ENCODE measurements around the gene ZSCAN10.

Gene ZSCAN10

GRCh38 chr16:3095869-3096268 is 3.2 kb downstream of the ZSCAN10 start:
- peak; percentile 70 for DNase-seq
- Histone ChIP-seq H2AFZ (ENCODE audit: low read length) (no peak overlapping the region), H3K79me2 (ENCODE audit: low read length) (no peaks in the 10 kb centered on the region), H3K9ac (ENCODE audit: low read length) (no peak overlapping the region), H3K4me1 (ENCODE audit: low read length) (peaks cover 19% of the 10 kb centered on the region), H3K27ac (ENCODE audit: low read length) (no peak overlapping the region), H3K9me2 (replicated peaks; ENCODE audit: insufficient read depth, low read length) (no peaks in the 10 kb centered on the region), H3K4me3 (ENCODE audit: low read length) (no peak overlapping the region), H3K4me2 (ENCODE audit: low read depth, low read length) (0 out of 2 replicates have a peak overlapping the region, but pooled peaks have one; percentile 5), H3F3A (ENCODE audit: insufficient read depth, low read length) (peaks cover 12% of the 10 kb centered on the region; the same call in 1 of the 2 replicates), H3K36me3 (replicated peaks; ENCODE audit: insufficient read depth, low read length) (no peaks in the 10 kb centered on the region), H3K27me3 (replicated peaks; ENCODE audit: insufficient read depth, low read length) (peaks cover 49% of the 10 kb centered on the region), H3K9me3 (replicated peaks; ENCODE audit: insufficient read depth, low read length) (no peaks in the 10 kb centered on the region), H4K20me1 (ENCODE audit: insufficient read depth, low read length) (no peaks in the 10 kb centered on the region)
- TF ChIP-seq CTCF (IDR thresholded peaks at IDR 0.05; ENCODE audit: low read length) (peak; percentile 41), EZH2 (optimal IDR thresholded peaks at IDR 0.05; ENCODE audit: low read depth, low read length) (no peak), EZH2phosphoT487 (IDR thresholded peaks at IDR 0.05; ENCODE audit: low read length) (no peak)

GRCh38 chr16:3094289-3095027 is 4.6 kb downstream of the ZSCAN10 start:
- Histone ChIP-seq H3K27ac (ENCODE audit: low read length) (peak overlapping the region; percentile 11; the same call in 1 of the 2 replicates), H3K9ac (ENCODE audit: low read length) (no peak overlapping the region), H3K27me3 (replicated peaks; ENCODE audit: insufficient read depth, low read length) (peaks cover 58% of the 10 kb centered on the region), H3K79me2 (ENCODE audit: low read length) (no peaks in the 10 kb centered on the region), H3K4me3 (ENCODE audit: low read length) (no peak overlapping the region), H3K4me1 (ENCODE audit: low read length) (peaks cover 10% of the 10 kb centered on the region), H3K9me2 (replicated peaks; ENCODE audit: insufficient read depth, low read length) (no peaks in the 10 kb centered on the region), H3K9me3 (replicated peaks; ENCODE audit: insufficient read depth, low read length) (no peaks in the 10 kb centered on the region), H3K36me3 (replicated peaks; ENCODE audit: insufficient read depth, low read length) (no peaks in the 10 kb centered on the region), H4K20me1 (ENCODE audit: insufficient read depth, low read length) (no peaks in the 10 kb centered on the region), H2AFZ (ENCODE audit: low read length) (no peak overlapping the region), H3K4me2 (ENCODE audit: low read depth, low read length) (no peak overlapping the region), H3F3A (ENCODE audit: insufficient read depth, low read length) (peaks cover 8% of the 10 kb centered on the region; the same call in 1 of the 2 replicates)
- DNase-seq = peak; percentile 54
- no peak for TF ChIP-seq EZH2phosphoT487 (IDR thresholded peaks at IDR 0.05; ENCODE audit: low read length)
- TF ChIP-seq CTCF (IDR thresholded peaks at IDR 0.05; ENCODE audit: low read length) = peak; percentile 68
- TF ChIP-seq EZH2 (optimal IDR thresholded peaks at IDR 0.05; ENCODE audit: low read depth, low read length) = no peak

- no peaks in the 10 kb centered on the region for H3K36me3 ChIP-seq (replicated peaks; ENCODE audit: insufficient read depth, low read length)
- no peaks in the 10 kb centered on the region for H3K79me2 ChIP-seq (ENCODE audit: low read length)
- no peak for DNase-seq
- no peaks in the 10 kb centered on the region for H3K9me2 ChIP-seq (replicated peaks; ENCODE audit: insufficient read depth, low read length)
- H2AFZ ChIP-seq (ENCODE audit: low read length) = no peak overlapping the region
- TF ChIP-seq EZH2 (optimal IDR thresholded peaks at IDR 0.05; ENCODE audit: low read depth, low read length) = no peak
- no peak for TF ChIP-seq CTCF (IDR thresholded peaks at IDR 0.05; ENCODE audit: low read length)
- no peak for TF ChIP-seq EZH2phosphoT487 (IDR thresholded peaks at IDR 0.05; ENCODE audit: low read length)
- peaks cover 55% of the 10 kb centered on the region for H3K27me3 ChIP-seq (replicated peaks; ENCODE audit: insufficient read depth, low read length)
- H4K20me1 ChIP-seq (ENCODE audit: insufficient read depth, low read length) = no peaks in the 10 kb centered on the region
- no peak overlapping the region for H3K4me2 ChIP-seq (ENCODE audit: low read depth, low read length)
- H3K4me3 ChIP-seq (ENCODE audit: low read length) = no peak overlapping the region
- H3F3A ChIP-seq (ENCODE audit: insufficient read depth, low read length) = peaks cover 8% of the 10 kb centered on the region; the same call in 1 of the 2 replicates
- H3K4me1 ChIP-seq (ENCODE audit: low read length) = peaks cover 10% of the 10 kb centered on the region
- H3K27ac ChIP-seq (ENCODE audit: low read length) = no peak overlapping the region
- H3K9me3 ChIP-seq (replicated peaks; ENCODE audit: insufficient read depth, low read length) = no peaks in the 10 kb centered on the region
- H3K9ac ChIP-seq (ENCODE audit: low read length) = no peak overlapping the region
Measured at GRCh38 chr16:3092501-3092941, 6.6 kb downstream of the ZSCAN10 start.

Measured in MM.1S (cell line).